HG03460 (cell line): Measurements from ENCODE around the gene PHYHIPL.

Experiments used
- ATAC-seq: cut with Tn5 transposase; IDR thresholded peaks from one replicate; pipeline ENCODE4 v1.9.1; 2021; ENCODE audit not compliant: unreplicated experiment

PHYHIPL gene

GRCh38 chr10:59252491-59252890, 76.0 kb downstream of the PHYHIPL start:
- ATAC-seq: no peak

- ATAC-seq: no peak
Observed at GRCh38 chr10:59255463-59255862, 79.0 kb downstream of the PHYHIPL start.

- ATAC-seq: no peak
Observed at GRCh38 chr10:59257224-59257623, 80.8 kb downstream of the PHYHIPL start.

- no peak for ATAC-seq
Observed at GRCh38 chr10:59258890-59259289, 82.4 kb downstream of the PHYHIPL start.

- no peak for ATAC-seq
Observed at GRCh38 chr10:59265141-59265540, 88.7 kb downstream of the PHYHIPL start.

GRCh38 chr10:59266321-59266720, 89.9 kb downstream of the PHYHIPL start:
- ATAC-seq: no peak

- ATAC-seq: no peak
Observed at GRCh38 chr10:59268460-59268859, 92.0 kb downstream of the PHYHIPL start.

- ATAC-seq: no peak
Observed at GRCh38 chr10:59269651-59270050, 93.2 kb downstream of the PHYHIPL start.

GRCh38 chr10:59270492-59270891, 94.0 kb downstream of the PHYHIPL start:
- no peak for ATAC-seq

GRCh38 chr10:59271160-59271559, 94.7 kb downstream of the PHYHIPL start:
- no peak for ATAC-seq

- ATAC-seq: no peak
Observed at GRCh38 chr10:59272061-59272460, 95.6 kb downstream of the PHYHIPL start.

- ATAC-seq: no peak
Observed at GRCh38 chr10:59273445-59273844, 97.0 kb downstream of the PHYHIPL start.

GRCh38 chr10:59276133-59276532, 99.7 kb downstream of the PHYHIPL start:
- no peak for ATAC-seq

- ATAC-seq: no peak
Observed at GRCh38 chr10:59276919-59277318, 100.5 kb downstream of the PHYHIPL start.

- no peak for ATAC-seq
Observed at GRCh38 chr10:59279476-59279875, 103.0 kb downstream of the PHYHIPL start.

- ATAC-seq: no peak
Observed at GRCh38 chr10:59279991-59280505, 103.6 kb downstream of the PHYHIPL start.

GRCh38 chr10:59281861-59282260, 105.4 kb downstream of the PHYHIPL start:
- ATAC-seq: no peak

- ATAC-seq: no peak
Observed at GRCh38 chr10:59283456-59284091, 107.1 kb downstream of the PHYHIPL start.

- ATAC-seq: no peak
Observed at GRCh38 chr10:59284118-59284975, 107.9 kb downstream of the PHYHIPL start.

- no peak for ATAC-seq
Observed at GRCh38 chr10:59285073-59285472, 108.6 kb downstream of the PHYHIPL start.

GRCh38 chr10:59285848-59286247, 109.4 kb downstream of the PHYHIPL start:
- no peak for ATAC-seq

GRCh38 chr10:59287587-59288255, 111.3 kb downstream of the PHYHIPL start:
- ATAC-seq: no peak
